ENCODE results near the gene CMA1.

The CMA1 gene

GRCh38 chr14:24465805-24466204 is 42.3 kb downstream of the CMA1 start:
- DNase-seq (ENCODE audit: low read depth), result no peak

GRCh38 chr14:24465368-24465767 is 42.7 kb downstream of the CMA1 start:
- no peak for DNase-seq (ENCODE audit: low read depth)

- no peak for DNase-seq (ENCODE audit: low read depth)
Measured at GRCh38 chr14:24463884-24464785, 43.9 kb downstream of the CMA1 start.

DNA sequence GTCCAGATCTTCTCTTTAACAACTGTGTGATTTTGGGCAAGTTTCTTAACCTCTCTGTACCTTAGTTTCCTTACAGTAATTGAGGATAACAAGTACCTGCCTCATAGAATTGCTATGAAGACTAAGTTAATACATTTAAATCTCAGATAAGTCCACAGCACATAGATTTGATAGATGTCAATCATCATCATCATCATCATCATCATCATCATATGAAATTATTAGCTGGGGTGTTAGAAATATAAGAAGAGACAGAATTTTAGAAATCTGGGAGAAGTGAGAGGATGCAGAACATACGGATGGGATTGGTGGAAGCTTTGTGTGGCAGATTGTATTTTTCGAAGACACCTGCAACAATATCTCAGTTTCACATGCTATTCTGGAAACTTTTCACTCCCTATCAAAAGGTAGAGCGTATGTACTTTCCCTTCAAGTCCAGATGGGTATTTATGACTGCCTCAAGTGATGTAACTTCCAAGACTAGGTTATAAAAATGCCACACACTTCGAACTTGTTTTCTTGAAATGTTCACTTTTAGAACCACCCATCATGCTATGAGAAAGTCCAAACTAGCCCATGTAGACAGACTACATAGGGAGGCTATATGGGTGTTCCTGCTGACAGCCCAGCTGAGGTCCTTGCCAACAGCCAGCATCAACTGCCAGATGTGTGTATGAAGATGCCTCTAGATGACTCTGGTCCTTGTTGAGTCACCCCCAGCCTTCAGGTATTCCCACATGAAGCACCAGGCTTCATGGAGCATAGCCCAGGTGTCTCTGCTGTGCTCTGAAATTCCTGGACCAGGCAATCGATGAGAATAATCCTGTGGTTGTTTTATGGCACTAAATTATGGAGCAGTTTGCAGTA is 44.8 kb downstream of the CMA1 start:
- DNase-seq (ENCODE audit: low read depth), result no peak

DNA sequence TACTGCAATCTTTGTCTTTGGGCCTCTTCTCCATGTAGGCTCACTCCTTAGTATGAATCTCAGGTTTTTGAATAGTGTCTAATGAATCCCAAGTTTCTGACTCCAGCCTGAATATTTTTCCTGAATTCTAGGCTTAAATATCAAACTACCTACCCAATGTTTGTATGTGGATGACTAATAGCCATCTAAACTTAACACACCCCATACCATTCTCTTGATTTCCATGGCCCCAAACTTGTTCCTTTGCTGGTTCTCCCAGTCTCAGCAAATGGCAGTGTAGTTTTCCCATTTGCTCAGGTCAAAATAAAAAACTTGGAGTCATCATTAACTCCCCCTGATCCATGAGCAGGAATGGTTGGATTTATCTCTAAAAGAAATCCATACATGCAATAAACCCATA is 46.7 kb downstream of the CMA1 start:
- DNase-seq (ENCODE audit: low read depth), result no peak

GRCh38 chr14:24459331-24459730 is 48.7 kb downstream of the CMA1 start:
- DNase-seq (ENCODE audit: low read depth), result no peak

- DNase-seq (ENCODE audit: low read depth), result no peak
Measured at GRCh38 chr14:24458736-24459135, 49.3 kb downstream of the CMA1 start.

GRCh38 chr14:24456980-24457379 is 51.1 kb downstream of the CMA1 start:
- no peak for DNase-seq (ENCODE audit: low read depth)
